Panc1 (cell line): Measurements from ENCODE around the gene SORBS1. TPM values are rescaled to one million over a fixed set of nuclear protein-coding genes. Genes with fewer than 3 reads are reported as not detected.

Source experiments
- ATAC-seq: fragments of 200-7000 bp; cut with Tn5 transposase; 2 replicates; pipeline ENCODE4 v1.9.1; 2020; ENCODE audit warnings: mild to moderate bottlenecking, moderate library complexity
- BruUV-seq: library from RNA; stranded (reverse); fragments of 400-500 nt; replicated peaks from 2 replicates; lab custom pipeline; 2021; lab: Mats Ljungman, UMichigan
- CTCF ChIA-PET: fragments of 300-600 bp; sonication (Branson Sonifier 250); formaldehyde crosslinking; loops from one replicate; lab custom pipeline; 2022; ENCODE audit warnings: antibody characterized with exemption; lab: Charles Lee
- POLR2A ChIA-PET: fragments of 300-600 bp; sonication (Branson Sonifier 250); formaldehyde crosslinking; loops from one replicate; lab custom pipeline; 2022; ENCODE audit warnings: antibody characterized with exemption; lab: Charles Lee
- DNase-seq: peaks from one replicate; pipeline ENCODE4 v3.0.0-alpha.2; 2010; ENCODE audit warnings: low read depth, low spot score
- H3K27ac ChIP-seq: 2 replicates; pipeline ENCODE4 v1.5.1; 2011; ENCODE audit warnings: mild to moderate bottlenecking, low read length, inconsistent platforms
- H3K27me3 ChIP-seq: fragments of 200-500 bp; sonication (Bioruptor generic); 2 replicates; pipeline ENCODE4 v1.6.0; 2014; ENCODE audit warnings: low read length, inconsistent platforms; ENCODE audit not compliant: control insufficient read depth, insufficient read depth
- H3K36me3 ChIP-seq: fragments of 200-500 bp; sonication (Bioruptor generic); 2 replicates; pipeline ENCODE4 v1.5.1; 2014; ENCODE audit warnings: inconsistent platforms, mild to moderate bottlenecking, low read length, moderate library complexity; ENCODE audit not compliant: control insufficient read depth, insufficient read depth
- H3K4me1 ChIP-seq: 2 replicates; pipeline ENCODE4 v1.5.1; 2011; ENCODE audit warnings: inconsistent platforms, mild to moderate bottlenecking, low read length, moderate library complexity; ENCODE audit not compliant: control insufficient read depth, insufficient read depth
- H3K4me3 ChIP-seq, 2 experiments: 2 replicates each; pipeline ENCODE4 v1.5.1; 2011 to 2012; ENCODE audit warnings: low read depth in 2 of 2, low read length in 2 of 2, mild to moderate bottlenecking in 2 of 2, inconsistent platforms in 1 of 2, moderate library complexity in 1 of 2
- H3K9me3 ChIP-seq: fragments of 200-500 bp; sonication (Bioruptor generic); 2 replicates; pipeline ENCODE4 v1.5.1; 2014; ENCODE audit warnings: low read depth, mild to moderate bottlenecking, inconsistent platforms, low read length, moderate library complexity; ENCODE audit not compliant: control insufficient read depth, insufficient read depth
- CTCF ChIP-seq: fragments of 450-650 bp; IDR thresholded peaks from 2 replicates; pipeline ENCODE4 v1.5.1; 2017; ENCODE audit warnings: mild to moderate bottlenecking
- POLR2AphosphoS5 ChIP-seq: IDR thresholded peaks from 2 replicates; pipeline ENCODE4 v1.6.1; 2012; ENCODE audit warnings: mild to moderate bottlenecking, low read depth, low read length, moderate library complexity
- REST ChIP-seq, 2 experiments: IDR thresholded peaks; 2 replicates each; pipeline ENCODE4 v1.6.1; 2011 to 2012; ENCODE audit warnings: low read depth in 2 of 2, control low read depth in 1 of 2, low read length in 1 of 2, mild to moderate bottlenecking in 1 of 2, moderate library complexity in 1 of 2; ENCODE audit not compliant: insufficient read depth in 1 of 2
- SIN3A ChIP-seq: IDR thresholded peaks from 2 replicates; pipeline ENCODE4 v1.6.1; 2012; ENCODE audit warnings: low read depth, mild to moderate bottlenecking, low read length, moderate library complexity, borderline replicate concordance; ENCODE audit not compliant: insufficient read depth
- TCF7L2 ChIP-seq: IDR thresholded peaks from 2 replicates; pipeline ENCODE4 v1.6.1; 2011; ENCODE audit warnings: mild to moderate bottlenecking, low read depth, low read length, inconsistent platforms
- in situ Hi-C: cut with HindIII; loops from 2 replicates; pipeline ENCODE4 v1.10.0; 2016; ENCODE audit warnings: low sequenced_read_pairs, low pct_unique_long_range_greater_than_20kb
- intact Hi-C: fragments of 100-400 bp; cut with micrococcal nuclease; formaldehyde crosslinking; loops from one replicate; pipeline ENCODE4 v1.10.0; 2022; ENCODE audit not compliant: unreplicated experiment
- total RNA-seq: library from RNA; stranded (reverse); gene quantifications from one replicate; pipeline ENCODE4 v1.2.1, GENCODE V29; 2021; ENCODE audit not compliant: unreplicated experiment

SORBS1 gene
- total RNA-seq, 1 experiment from 2014 or later: 29.4 TPM

- Histone ChIP-seq H3K27me3 (no peaks in the 10 kb centered on the region), H3K27ac (peak overlapping the region; percentile 55), H3K9me3 (no peaks in the 10 kb centered on the region), H3K4me1 (peaks cover 58% of the 10 kb centered on the region), H3K36me3 (no peaks in the 10 kb centered on the region), H3K4me3 (0 out of 4 replicates have a peak overlapping the region, but pooled peaks of 1 of the 2 experiments have one; percentile 4)
- TF ChIP-seq POLR2AphosphoS5 (no peak), REST (IDR thresholded peaks at IDR 0.05; ENCODE audit: insufficient read depth in 1 of 2, low read depth in 2 of 2, low read length in 1 of 2) (no peak), CTCF (no peak), TCF7L2 (no peak)
- ChIA-PET POLR2A (no interaction called here), CTCF (no interaction called here)
- in situ Hi-C loops: no loop called here
- no TSS peak for BruUV-seq
- ATAC-seq (peak; percentile 87), DNase-seq (no peak)
- intact Hi-C loops: no loop called here
Observed at GRCh38 chr10:95279042-95279820, 281.9 kb downstream of the SORBS1 start.

GRCh38 chr10:95278061-95278988 lies 282.8 kb downstream of the SORBS1 start:
- Histone ChIP-seq H3K27ac (peak overlapping the region; percentile 55; the same call in 1 of the 2 replicates), H3K36me3 (no peaks in the 10 kb centered on the region), H3K9me3 (no peaks in the 10 kb centered on the region), H3K4me3 (no peak overlapping the region), H3K27me3 (no peaks in the 10 kb centered on the region), H3K4me1 (peaks cover 66% of the 10 kb centered on the region)
- ChIA-PET CTCF (interaction anchor here (0.6 kb wide), 1 partner anchor 32 kb away, joined by 4 read pairs; no protein-coding TSS in a partner anchor), POLR2A (no interaction called here)
- in situ Hi-C loops (no loop called here), intact Hi-C loops (no loop called here)
- BruUV-seq: no TSS peak
- ATAC-seq (no peak), DNase-seq (no peak)
- TF ChIP-seq TCF7L2 (no peak), REST (IDR thresholded peaks at IDR 0.05; ENCODE audit: insufficient read depth in 1 of 2, low read depth in 2 of 2, low read length in 1 of 2) (no peak), CTCF (no peak), POLR2AphosphoS5 (no peak), SIN3A (no peak)
